RWPE2 (cell line): ENCODE data around the gene GNAO1.

ENCODE experiments used
- ATAC-seq: fragments of 200-7000 bp; cut with Tn5 transposase; 3 replicates; pipeline ENCODE4 v1.9.1; 2021; ENCODE audit warnings: low read depth
- DNase-seq: peaks from one replicate; pipeline ENCODE4 v3.0.0-alpha.2; 2020; ENCODE audit warnings: low spot score
- H3K27ac ChIP-seq: fragments of 450-650 bp; 2 replicates; pipeline ENCODE4 v1.5.1; 2017; ENCODE audit warnings: mild to moderate bottlenecking; ENCODE audit not compliant: poor library complexity, severe bottlenecking
- H3K27me3 ChIP-seq: fragments of 250-450 bp; sonication (Bioruptor Pico); 2 replicates; pipeline ENCODE4 v1.5.1; 2021; ENCODE audit warnings: mild to moderate bottlenecking, moderate library complexity; ENCODE audit not compliant: insufficient read depth, poor library complexity, severe bottlenecking
- H3K36me3 ChIP-seq: fragments of 250-450 bp; sonication (Bioruptor Pico); 2 replicates; pipeline ENCODE4 v1.5.1; 2020; ENCODE audit warnings: low read depth, mild to moderate bottlenecking, moderate library complexity
- H3K4me1 ChIP-seq: fragments of 250-450 bp; sonication (Bioruptor Pico); 2 replicates; pipeline ENCODE4 v1.5.1; 2021; ENCODE audit warnings: mild to moderate bottlenecking, moderate library complexity; ENCODE audit not compliant: insufficient read depth, poor library complexity, severe bottlenecking
- H3K4me3 ChIP-seq: fragments of 250-450 bp; sonication (Bioruptor Pico); 2 replicates; pipeline ENCODE4 v1.5.1; 2021; ENCODE audit warnings: mild to moderate bottlenecking, moderate library complexity; ENCODE audit not compliant: severe bottlenecking
- H3K9me3 ChIP-seq: fragments of 250-450 bp; sonication (Bioruptor Pico); 2 replicates; pipeline ENCODE4 v1.5.1; 2021; ENCODE audit warnings: mild to moderate bottlenecking, moderate library complexity; ENCODE audit not compliant: severe bottlenecking
- TF ChIP-seq, protein P1 (sequence below): fragments of 450-650 bp; IDR thresholded peaks from one replicate; pipeline ENCODE4 v1.5.1; 2017; ENCODE audit warnings: mild to moderate bottlenecking, moderate library complexity; ENCODE audit not compliant: poor library complexity, severe bottlenecking

GNAO1 gene

DNA sequence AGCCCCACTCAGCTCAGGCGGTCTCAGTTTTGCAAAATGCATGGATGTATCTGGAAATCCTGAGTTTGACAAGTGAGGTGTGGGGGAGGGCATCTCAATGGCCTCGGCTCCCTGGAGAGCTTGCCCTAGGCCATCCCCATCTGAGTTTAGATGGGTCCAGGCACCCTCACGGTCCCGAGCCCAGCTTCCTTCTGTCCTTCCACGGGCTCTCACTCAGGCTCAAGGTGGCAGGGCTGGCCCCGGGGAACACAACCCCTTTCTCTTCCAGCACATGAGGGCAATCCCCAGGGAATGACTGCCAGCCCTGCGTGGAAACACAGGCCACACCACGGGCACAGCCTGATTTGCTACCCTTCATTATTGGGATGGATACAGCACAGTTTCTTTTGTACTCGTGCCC is 175.7 kb downstream of the GNAO1 start:
- Histone ChIP-seq H3K27me3 (no peaks in the 10 kb centered on the region), H3K4me3 (no peak overlapping the region), H3K27ac (no peak overlapping the region), H3K36me3 (peaks cover 58% of the 10 kb centered on the region), H3K9me3 (no peaks in the 10 kb centered on the region), H3K4me1 (no peaks in the 10 kb centered on the region)
- DNase-seq: no peak
- TF ChIP-seq, protein P1, sequence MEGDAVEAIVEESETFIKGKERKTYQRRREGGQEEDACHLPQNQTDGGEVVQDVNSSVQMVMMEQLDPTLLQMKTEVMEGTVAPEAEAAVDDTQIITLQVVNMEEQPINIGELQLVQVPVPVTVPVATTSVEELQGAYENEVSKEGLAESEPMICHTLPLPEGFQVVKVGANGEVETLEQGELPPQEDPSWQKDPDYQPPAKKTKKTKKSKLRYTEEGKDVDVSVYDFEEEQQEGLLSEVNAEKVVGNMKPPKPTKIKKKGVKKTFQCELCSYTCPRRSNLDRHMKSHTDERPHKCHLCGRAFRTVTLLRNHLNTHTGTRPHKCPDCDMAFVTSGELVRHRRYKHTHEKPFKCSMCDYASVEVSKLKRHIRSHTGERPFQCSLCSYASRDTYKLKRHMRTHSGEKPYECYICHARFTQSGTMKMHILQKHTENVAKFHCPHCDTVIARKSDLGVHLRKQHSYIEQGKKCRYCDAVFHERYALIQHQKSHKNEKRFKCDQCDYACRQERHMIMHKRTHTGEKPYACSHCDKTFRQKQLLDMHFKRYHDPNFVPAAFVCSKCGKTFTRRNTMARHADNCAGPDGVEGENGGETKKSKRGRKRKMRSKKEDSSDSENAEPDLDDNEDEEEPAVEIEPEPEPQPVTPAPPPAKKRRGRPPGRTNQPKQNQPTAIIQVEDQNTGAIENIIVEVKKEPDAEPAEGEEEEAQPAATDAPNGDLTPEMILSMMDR: no peak
- ATAC-seq: no peak

DNA sequence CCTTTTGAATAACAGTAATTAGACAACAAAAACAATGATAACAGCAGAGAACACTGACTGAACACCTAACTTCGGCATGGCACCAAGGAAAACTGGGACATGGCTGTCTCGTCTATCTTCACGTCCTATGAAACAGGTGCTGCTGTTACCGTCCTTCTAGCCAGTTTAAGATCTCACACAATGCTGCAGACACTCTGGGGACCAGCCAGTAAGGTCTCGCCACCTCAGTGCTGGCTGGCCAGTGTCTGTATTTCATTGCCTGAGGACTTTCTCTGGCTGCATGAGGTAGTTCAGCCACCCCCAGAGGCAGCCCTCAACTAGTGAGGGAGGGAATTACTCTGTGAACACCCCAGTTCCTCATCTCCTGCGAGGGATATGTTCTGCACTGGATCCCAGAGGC is 176.5 kb downstream of the GNAO1 start:
- peaks cover 58% of the 10 kb centered on the region for H3K36me3 ChIP-seq
- DNase-seq (no peak), ATAC-seq (no peak)
- no peak overlapping the region for H3K4me3 ChIP-seq
- H3K9me3 ChIP-seq: no peaks in the 10 kb centered on the region
- no peaks in the 10 kb centered on the region for H3K4me1 ChIP-seq
- no peak overlapping the region for H3K27ac ChIP-seq
- H3K27me3 ChIP-seq: no peaks in the 10 kb centered on the region
- TF ChIP-seq, protein P1: no peak

DNA sequence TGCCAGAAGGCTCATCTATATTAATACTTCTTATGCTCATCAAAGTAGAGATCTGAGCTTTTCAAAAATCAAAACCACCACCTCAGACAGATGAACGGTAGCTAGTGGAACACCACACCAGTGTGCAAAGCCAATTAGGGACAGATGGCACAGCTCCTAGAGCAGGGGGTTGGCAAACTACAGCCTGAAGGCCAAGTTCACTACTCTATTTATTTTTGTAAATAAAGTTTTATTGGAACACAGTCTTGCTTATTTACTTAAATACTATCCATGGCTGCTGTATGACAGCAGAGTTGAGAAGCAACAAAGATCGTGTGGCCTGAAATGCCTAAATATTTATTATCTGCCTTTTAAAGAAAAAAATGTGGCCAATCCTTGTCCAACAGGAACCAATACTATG is 177.3 kb downstream of the GNAO1 start:
- Histone ChIP-seq H3K36me3 (peaks cover 55% of the 10 kb centered on the region), H3K9me3 (no peaks in the 10 kb centered on the region), H3K4me3 (no peak overlapping the region), H3K27ac (no peak overlapping the region), H3K4me1 (no peaks in the 10 kb centered on the region), H3K27me3 (no peaks in the 10 kb centered on the region)
- TF ChIP-seq, protein P1: no peak
- ATAC-seq: no peak
- no peak for DNase-seq

DNA sequence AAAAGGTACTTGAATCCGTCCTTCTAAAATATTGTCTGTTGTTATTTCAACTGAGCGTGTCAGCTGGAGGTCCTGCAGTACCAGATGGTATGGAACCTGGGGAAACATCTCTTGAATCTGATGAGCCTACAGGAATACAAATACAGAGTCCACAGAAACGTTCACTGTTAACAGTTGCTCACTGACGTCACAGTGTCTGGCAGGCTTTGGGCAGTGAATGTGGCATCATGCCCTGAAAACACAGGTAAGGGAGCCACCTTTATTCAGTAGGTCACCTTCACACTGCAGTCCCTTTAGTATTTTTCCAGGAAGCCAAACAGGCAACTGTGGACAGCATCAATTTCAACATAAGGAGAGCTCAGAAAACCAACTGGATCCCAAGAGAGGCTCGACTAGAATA is 177.9 kb downstream of the GNAO1 start:
- Histone ChIP-seq H3K27me3 (no peaks in the 10 kb centered on the region), H3K9me3 (no peaks in the 10 kb centered on the region), H3K4me1 (no peaks in the 10 kb centered on the region), H3K36me3 (peaks cover 48% of the 10 kb centered on the region), H3K4me3 (no peak overlapping the region), H3K27ac (no peak overlapping the region)
- ATAC-seq (no peak), DNase-seq (no peak)
- TF ChIP-seq, protein P1: no peak

DNA sequence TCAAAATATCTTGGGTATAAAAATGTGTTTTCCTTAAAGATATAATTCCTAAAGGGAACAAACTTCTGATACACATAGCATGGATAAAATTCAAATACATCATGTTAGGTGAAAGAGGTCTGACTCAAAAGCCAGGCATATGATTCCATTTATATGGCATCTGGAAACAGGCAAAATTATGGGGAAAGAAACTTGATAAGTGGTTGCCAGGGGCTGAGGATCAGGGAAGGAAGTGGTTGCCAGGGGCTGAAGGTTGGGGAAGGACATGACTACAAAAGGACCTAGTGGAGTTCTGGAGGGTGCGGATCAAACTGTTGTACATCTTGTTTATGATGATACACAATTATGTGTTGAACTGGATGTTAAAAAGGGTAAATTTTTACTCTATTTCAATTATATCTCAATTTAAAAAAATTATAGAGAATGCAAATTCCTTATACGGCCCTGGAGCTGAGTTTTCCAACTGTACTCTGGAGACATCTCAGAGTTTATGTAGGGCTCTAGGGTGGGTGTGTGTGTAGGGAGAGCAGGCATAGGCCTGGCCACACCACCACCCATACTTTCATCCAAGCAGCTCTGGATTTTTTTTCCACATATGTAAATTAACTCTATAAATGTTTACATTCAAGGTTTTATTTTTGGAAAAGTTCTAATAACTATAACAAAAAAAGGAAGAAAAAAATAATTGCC is 179.0 kb downstream of the GNAO1 start:
- Histone ChIP-seq H3K36me3 (peaks cover 46% of the 10 kb centered on the region), H3K9me3 (no peaks in the 10 kb centered on the region), H3K4me3 (no peak overlapping the region), H3K4me1 (no peaks in the 10 kb centered on the region), H3K27ac (no peak overlapping the region), H3K27me3 (no peaks in the 10 kb centered on the region)
- ATAC-seq: no peak
- TF ChIP-seq, protein P1: no peak
- no peak for DNase-seq
